WTC11 (cell line): ENCODE data around the gene LIX1L. TPM values are rescaled to one million over a fixed set of nuclear protein-coding genes. Genes with fewer than 3 reads are reported as not detected.

Experiments used
- ATAC-seq: fragments of 200-7000 bp; cut with Tn5 transposase; 2 replicates; pipeline ENCODE4 v1.10.0; 2021; ENCODE audit warnings: mild to moderate bottlenecking, moderate library complexity
- CTCF ChIA-PET: fragments of 300-600 bp; sonication (Branson Sonifier 250); formaldehyde crosslinking; loops from one replicate; lab custom pipeline; 2021; ENCODE audit warnings: antibody characterized with exemption; lab: Charles Lee
- POLR2A ChIA-PET: fragments of 350-600 bp; sonication (Branson Sonifier 250); formaldehyde crosslinking; loops from one replicate; lab custom pipeline; 2021; ENCODE audit warnings: antibody characterized with exemption; lab: Charles Lee
- DNase-seq: peaks from one replicate; pipeline ENCODE4 v3.0.0; 2021; ENCODE audit warnings: low spot score
- H3K27ac Mint-ChIP-seq: 2 replicates; pipeline ENCODE4 v1.8.0; 2021; ENCODE audit warnings: mixed read lengths
- H3K27me3 Mint-ChIP-seq: 2 replicates; pipeline ENCODE4 v1.8.0; 2021; ENCODE audit warnings: low read depth, mild to moderate bottlenecking, moderate library complexity, mixed read lengths
- H3K36me3 Mint-ChIP-seq: 2 replicates; pipeline ENCODE4 v1.8.0; 2021; ENCODE audit warnings: mixed read lengths
- H3K4me1 Mint-ChIP-seq: 2 replicates; pipeline ENCODE4 v1.8.0; 2022; ENCODE audit warnings: mixed read lengths
- H3K4me3 Mint-ChIP-seq: 2 replicates; pipeline ENCODE4 v1.8.0; 2021; ENCODE audit warnings: mild to moderate bottlenecking, moderate library complexity, mixed read lengths
- H3K9me3 Mint-ChIP-seq: 2 replicates; pipeline ENCODE4 v1.8.0; 2021; ENCODE audit warnings: mixed read lengths
- CBFB ChIP-seq: sonication (generic); formaldehyde crosslinking; IDR thresholded peaks from 2 replicates; pipeline ENCODE4 v1.8.1; 2022; ENCODE audit warnings: mild to moderate bottlenecking, low read depth, missing genetic modification reagents
- CTCF ChIP-seq: fragments of 200-600 bp; IDR thresholded peaks from 2 replicates; pipeline ENCODE4 v1.8.0; 2022; ENCODE audit warnings: antibody characterized with exemption
- ELF4 ChIP-seq: sonication (generic); formaldehyde crosslinking; IDR thresholded peaks from 2 replicates; pipeline ENCODE4 v1.8.1; 2022; ENCODE audit warnings: low read depth, mild to moderate bottlenecking, moderate library complexity, missing genetic modification reagents
- GABPB1 ChIP-seq: sonication (generic); formaldehyde crosslinking; IDR thresholded peaks from 2 replicates; pipeline ENCODE4 v1.8.1; 2023; ENCODE audit warnings: mild to moderate bottlenecking, missing genetic modification reagents
- GTF2I ChIP-seq: fragments of 250-450 bp; sonication (Bioruptor Pico); conservative IDR thresholded peaks from 2 replicates; pipeline ENCODE4 v1.4.0; 2021; ENCODE audit warnings: mild to moderate bottlenecking
- MXD4 ChIP-seq: fragments of 250-450 bp; sonication (Bioruptor Pico); IDR thresholded peaks from 2 replicates; pipeline ENCODE4 v1.8.0; 2021; ENCODE audit warnings: mild to moderate bottlenecking, moderate library complexity, borderline replicate concordance
- NR1H2 ChIP-seq: sonication (generic); formaldehyde crosslinking; IDR thresholded peaks from 2 replicates; pipeline ENCODE4 v1.9.0; 2021; ENCODE audit warnings: mild to moderate bottlenecking, moderate library complexity, missing genetic modification reagents
- PRDM15 ChIP-seq: sonication (generic); formaldehyde crosslinking; IDR thresholded peaks from 2 replicates; pipeline ENCODE4 v1.8.0; 2022; ENCODE audit warnings: missing genetic modification reagents
- PREB ChIP-seq: sonication (generic); formaldehyde crosslinking; IDR thresholded peaks from 2 replicates; pipeline ENCODE4 v1.8.1; 2022; ENCODE audit warnings: mild to moderate bottlenecking, missing genetic modification reagents, moderate library complexity, borderline replicate concordance
- SP1 ChIP-seq: sonication (generic); formaldehyde crosslinking; conservative IDR thresholded peaks from 2 replicates; pipeline ENCODE4 v1.8.1; 2022; ENCODE audit warnings: missing genetic modification reagents
- USF2 ChIP-seq: sonication (generic); formaldehyde crosslinking; IDR thresholded peaks from 2 replicates; pipeline ENCODE4 v1.8.1; 2023; ENCODE audit warnings: mild to moderate bottlenecking, missing genetic modification reagents, moderate library complexity
- ZBTB43 ChIP-seq: sonication (generic); formaldehyde crosslinking; IDR thresholded peaks from 2 replicates; pipeline ENCODE4 v1.8.1; 2023; ENCODE audit warnings: mild to moderate bottlenecking, missing genetic modification reagents
- ZNF232 ChIP-seq: sonication (generic); formaldehyde crosslinking; IDR thresholded peaks from 2 replicates; pipeline ENCODE4 v1.8.0; 2022; ENCODE audit warnings: mild to moderate bottlenecking, missing genetic modification reagents
- ZNF416 ChIP-seq: fragments of 250-450 bp; sonication (Bioruptor Pico); IDR thresholded peaks from 2 replicates; pipeline ENCODE4 v1.9.0; 2021; ENCODE audit warnings: mild to moderate bottlenecking, inconsistent platforms
- ZSCAN18 ChIP-seq: fragments of 250-450 bp; sonication (Bioruptor Pico); IDR thresholded peaks from 2 replicates; pipeline ENCODE4 v2.1.2; 2022; ENCODE audit warnings: mild to moderate bottlenecking, moderate library complexity
- total RNA-seq: library from RNA; stranded (reverse); gene quantifications from 3 replicates; pipeline ENCODE4 v1.2.3, GENCODE V29; 2021

The LIX1L gene
- total RNA-seq, 1 experiment from 2014 or later = 3.0 TPM

- no peak for TF ChIP-seq ZSCAN18 (CRISPR knock-in tag)
- 0 out of 2 replicates have a peak, but pooled peaks have one; percentile 41 for TF ChIP-seq ZBTB43
- TF ChIP-seq, all 79 proteins: peak for 6
Observed at GRCh38 chr1:145918144-145918991, 39.4 kb downstream of the LIX1L start, which contains the start of gene PEX11B (continued).

GRCh38 chr1:145917595-145917994, 40.2 kb downstream of the LIX1L start:
- Mint-ChIP-seq H3K36me3 (no peaks in the 10 kb centered on the region), H3K27ac (no peak overlapping the region), H3K27me3 (peaks cover 10% of the 10 kb centered on the region), H3K9me3 (no peaks in the 10 kb centered on the region), H3K4me3 (peak overlapping the region; percentile 86), H3K4me1 (peaks cover 19% of the 10 kb centered on the region)
- no peak for TF ChIP-seq USF2 (CRISPR knock-in tag)
- no peak for TF ChIP-seq ZNF416 (CRISPR knock-in tag)
- no peak for TF ChIP-seq GTF2I (CRISPR knock-in tag)
- TF ChIP-seq MXD4 = no peak
- TF ChIP-seq SP1 (CRISPR knock-in tag) = no peak
- TF ChIP-seq NR1H2 (CRISPR knock-in tag) = no peak
- no peak for TF ChIP-seq CTCF
- no peak for TF ChIP-seq PREB (CRISPR knock-in tag)
- no peak for TF ChIP-seq ELF4 (CRISPR knock-in tag)
- no peak for TF ChIP-seq ZNF232
- no peak for TF ChIP-seq GABPB1 (CRISPR knock-in tag)
- DNase-seq (no peak), ATAC-seq (0 out of 2 replicates have a peak, but pooled peaks have one; percentile 4)
- ChIA-PET POLR2A (interaction anchor here (0.5 kb wide), 1 partner anchor 66 kb away, joined by 3 read pairs; no protein-coding TSS in a partner anchor), CTCF (interaction anchor here (2.0 to 3.0 kb wide), 3 partner anchors 8 to 26 kb away, joined by 11 to 17 read pairs (median 14); partner anchors contain the start of genes ITGA10 and RBM8A)

- Mint-ChIP-seq H3K36me3 (no peaks in the 10 kb centered on the region), H3K27ac (no peak overlapping the region), H3K4me3 (peak overlapping the region; percentile 86), H3K4me1 (peaks cover 19% of the 10 kb centered on the region), H3K9me3 (no peaks in the 10 kb centered on the region), H3K27me3 (peaks cover 10% of the 10 kb centered on the region)
- ChIA-PET CTCF (no interaction called here), POLR2A (no interaction called here)
- TF ChIP-seq CBFB (CRISPR knock-in tag) (no peak), PRDM15 (CRISPR knock-in tag) (peak; percentile 65; the same call in 1 of the 2 replicates)
- DNase-seq = no peak
- ATAC-seq = no peak
Observed at GRCh38 chr1:145916745-145917144, 41.1 kb downstream of the LIX1L start.
